K562 (cell line): Measurements from ENCODE around the gene POLD1. TPM values are rescaled to one million over a fixed set of nuclear protein-coding genes. Genes with fewer than 3 reads are reported as not detected.
A peak's percentile ranks its signal among the peaks of the same experiment; 100 is the strongest.

Experiments used
- CEBPB ChIP-seq: fragments of 450-650 bp; IDR thresholded peaks from 2 replicates; pipeline ENCODE4 v1.6.1; 2016; ENCODE audit warnings: missing genetic modification characterization, missing compliant biosample characterization
- COPS2 ChIP-seq: fragments of 450-650 bp; conservative IDR thresholded peaks from 2 replicates; pipeline ENCODE4 v1.6.1; 2016; ENCODE audit warnings: mild to moderate bottlenecking, moderate library complexity
- EP300 ChIP-seq: IDR thresholded peaks from 2 replicates; pipeline ENCODE4 v1.6.1; 2012; ENCODE audit warnings: low read length, improper control_type of control experiment
- ERF ChIP-seq: fragments of 450-650 bp; formaldehyde crosslinking; IDR thresholded peaks from 2 replicates; pipeline ENCODE4 v1.4.0; 2020; ENCODE audit warnings: mild to moderate bottlenecking, mixed read lengths
- FOXP1 ChIP-seq: sonication (generic); formaldehyde crosslinking; IDR thresholded peaks from 2 replicates; pipeline ENCODE4 v1.8.0; 2022; ENCODE audit warnings: mild to moderate bottlenecking, missing genetic modification reagents
- KLF1 ChIP-seq: fragments of 450-650 bp; IDR thresholded peaks from 2 replicates; pipeline ENCODE4 v1.6.1; 2016; ENCODE audit warnings: missing genetic modification characterization, missing compliant biosample characterization
- MYNN ChIP-seq, 2 experiments: sonication (generic); formaldehyde crosslinking in 1 of 2; IDR thresholded peaks; 2 replicates each; pipeline versions ENCODE4 v1.5.0 to v1.6.1; 2016 to 2020; ENCODE audit warnings: antibody characterized with exemption in 1 of 2, missing genetic modification reagents in 1 of 2
- NBN ChIP-seq: fragments of 450-650 bp; IDR thresholded peaks from 2 replicates; pipeline ENCODE4 v1.6.1; 2016; ENCODE audit warnings: low read depth, mild to moderate bottlenecking
- NFYB ChIP-seq: IDR thresholded peaks from 2 replicates; pipeline ENCODE4 v1.6.1; 2011; ENCODE audit warnings: mild to moderate bottlenecking, moderate library complexity; ENCODE audit not compliant: insufficient read length; ENCODE audit errors: extremely low read depth
- TARDBP ChIP-seq: fragments of 450-650 bp; IDR thresholded peaks from 2 replicates; pipeline ENCODE4 v1.6.1; 2016
- XRCC3 ChIP-seq: fragments of 450-650 bp; IDR thresholded peaks from 2 replicates; pipeline ENCODE4 v1.6.1; 2017; ENCODE audit warnings: mild to moderate bottlenecking, moderate library complexity
- ZC3H11A ChIP-seq: IDR thresholded peaks from 2 replicates; pipeline ENCODE4 v1.6.1; 2012; ENCODE audit warnings: low read depth, low read length, improper control_type of control experiment
- polyA plus RNA-seq, 8 experiments: library from polyadenylated mRNA; depleted of rRNA in 4 of 8; stranded (reverse) in 5 of 8; unstranded in 3 of 8; fragments of >200 nt; fragmentation: Nextera tagmentation in 2 of 8; fragmentation: Illumina TruSeq in 1 of 8; extraction: Ambion mirVana in 2 of 8; extraction: Trizol in 1 of 8; gene quantifications; 2 replicates each; pipeline versions ENCODE4 v1.2.1 to v1.2.3, GENCODE V29; 2011 to 2014; ENCODE audit warnings: inconsistent platforms in 1 of 8, missing spikeins in 1 of 8
- total RNA-seq, 7 experiments: library from RNA; depleted of rRNA in 6 of 7; stranded (reverse); fragments of >200 nt in 6 of 7; fragmentation: Illumina TruSeq in 2 of 7; extraction: Trizol in 2 of 7; gene quantifications; 2 replicates each; pipeline versions ENCODE4 v1.2.1 to v1.2.3, GENCODE V29; 2011 to 2021; ENCODE audit warnings: low replicate concordance in 1 of 7
- TF ChIP-seq, protein P1 (sequence below): sonication (generic); formaldehyde crosslinking; IDR thresholded peaks from 2 replicates; pipeline ENCODE4 v1.9.0; 2022; ENCODE audit warnings: mild to moderate bottlenecking, missing genetic modification reagents
- TF ChIP-seq, protein P2 (sequence below), 2 experiments: fragments of 450-650 bp; IDR thresholded peaks; 2 replicates each; pipeline ENCODE4 v1.6.1; 2016
- TF ChIP-seq, protein P3 (sequence below): fragments of 450-650 bp; IDR thresholded peaks from 2 replicates; pipeline ENCODE4 v1.6.1; 2016; ENCODE audit warnings: missing biosample characterization, missing genetic modification characterization
- TF ChIP-seq, protein P4 (sequence below): sonication (generic); IDR thresholded peaks from 2 replicates; pipeline ENCODE4 v1.6.1; 2016
- TF ChIP-seq, protein P5 (sequence below): IDR thresholded peaks from 2 replicates; pipeline ENCODE4 v1.6.1; 2012; ENCODE audit warnings: low read depth, low read length, improper control_type of control experiment, borderline replicate concordance

The POLD1 gene
- total and polyA plus RNA-seq, 9 of the 15 experiments (the other 6 are each of a cell fraction or from before 2014, with no cell fraction given): 1.3 to 312 (median 47.8) TPM

DNA sequence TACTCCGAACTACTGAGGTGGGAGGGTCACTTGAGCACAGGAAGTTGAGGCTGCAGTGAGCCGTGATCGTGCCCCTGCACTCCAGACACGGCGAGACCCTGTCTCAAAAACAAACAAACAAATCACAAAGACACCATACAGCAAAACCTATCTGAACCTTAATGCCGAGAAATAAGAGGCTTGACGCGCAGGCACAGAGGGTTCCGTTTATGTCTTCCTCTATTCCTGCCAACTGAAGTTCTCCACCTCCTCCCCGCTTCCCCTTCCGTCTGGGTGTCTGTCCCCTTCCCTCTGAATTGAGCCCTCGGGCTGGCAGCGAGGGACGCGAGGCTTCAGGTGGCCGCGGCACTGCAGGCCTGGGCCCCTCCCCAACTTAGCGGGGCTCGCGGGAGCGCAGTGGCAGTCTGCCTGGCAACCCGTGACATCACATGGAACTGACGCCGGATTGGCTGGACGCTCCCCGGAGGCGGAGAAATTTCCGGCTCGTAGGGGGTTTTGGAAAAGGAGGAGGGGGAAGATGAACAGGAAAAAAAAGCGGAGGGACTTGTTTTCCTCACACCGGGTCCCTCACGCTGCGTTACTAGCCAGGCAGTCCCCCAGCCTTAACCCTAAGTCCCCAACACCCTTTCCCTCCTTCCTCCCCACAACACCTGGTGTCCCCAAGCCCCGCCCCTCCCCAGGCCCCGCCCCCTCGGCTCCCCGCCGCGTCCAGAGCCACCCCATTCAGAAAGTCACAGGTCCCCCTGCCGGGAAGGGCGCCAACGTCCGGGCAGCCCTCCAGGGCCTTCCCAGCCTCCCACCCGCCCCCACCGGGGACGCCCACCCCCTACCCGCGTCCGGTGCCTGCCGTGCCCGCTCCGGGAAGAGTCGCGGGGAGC lies 47.4 kb downstream of the POLD1 start (continued):
- TF ChIP-seq, protein P1, sequence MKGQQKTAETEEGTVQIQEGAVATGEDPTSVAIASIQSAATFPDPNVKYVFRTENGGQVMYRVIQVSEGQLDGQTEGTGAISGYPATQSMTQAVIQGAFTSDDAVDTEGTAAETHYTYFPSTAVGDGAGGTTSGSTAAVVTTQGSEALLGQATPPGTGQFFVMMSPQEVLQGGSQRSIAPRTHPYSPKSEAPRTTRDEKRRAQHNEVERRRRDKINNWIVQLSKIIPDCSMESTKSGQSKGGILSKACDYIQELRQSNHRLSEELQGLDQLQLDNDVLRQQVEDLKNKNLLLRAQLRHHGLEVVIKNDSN (CRISPR knock-in tag): no peak
- TF ChIP-seq CEBPB (tag): no peak
- no peak for TF ChIP-seq XRCC3
- no peak for TF ChIP-seq ZC3H11A
- TF ChIP-seq TARDBP: no peak
- TF ChIP-seq, protein P2, sequence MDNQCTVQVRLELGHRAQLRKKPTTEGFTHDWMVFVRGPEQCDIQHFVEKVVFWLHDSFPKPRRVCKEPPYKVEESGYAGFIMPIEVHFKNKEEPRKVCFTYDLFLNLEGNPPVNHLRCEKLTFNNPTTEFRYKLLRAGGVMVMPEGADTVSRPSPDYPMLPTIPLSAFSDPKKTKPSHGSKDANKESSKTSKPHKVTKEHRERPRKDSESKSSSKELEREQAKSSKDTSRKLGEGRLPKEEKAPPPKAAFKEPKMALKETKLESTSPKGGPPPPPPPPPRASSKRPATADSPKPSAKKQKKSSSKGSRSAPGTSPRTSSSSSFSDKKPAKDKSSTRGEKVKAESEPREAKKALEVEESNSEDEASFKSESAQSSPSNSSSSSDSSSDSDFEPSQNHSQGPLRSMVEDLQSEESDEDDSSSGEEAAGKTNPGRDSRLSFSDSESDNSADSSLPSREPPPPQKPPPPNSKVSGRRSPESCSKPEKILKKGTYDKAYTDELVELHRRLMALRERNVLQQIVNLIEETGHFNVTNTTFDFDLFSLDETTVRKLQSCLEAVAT (IDR thresholded peaks at IDR 0.05): no peak
- TF ChIP-seq MYNN (IDR thresholded peaks at IDR 0.05): no peak
- TF ChIP-seq MYNN (CRISPR knock-in tag; IDR thresholded peaks at IDR 0.05): no peak
- no peak for TF ChIP-seq NBN
- no peak for TF ChIP-seq COPS2
- TF ChIP-seq FOXP1 (CRISPR knock-in tag): no peak
- peak; percentile 26; the same call in 1 of the 2 replicates for TF ChIP-seq ERF (CRISPR knock-in tag)
- TF ChIP-seq NFYB: peak; percentile 67
- TF ChIP-seq, protein P3, sequence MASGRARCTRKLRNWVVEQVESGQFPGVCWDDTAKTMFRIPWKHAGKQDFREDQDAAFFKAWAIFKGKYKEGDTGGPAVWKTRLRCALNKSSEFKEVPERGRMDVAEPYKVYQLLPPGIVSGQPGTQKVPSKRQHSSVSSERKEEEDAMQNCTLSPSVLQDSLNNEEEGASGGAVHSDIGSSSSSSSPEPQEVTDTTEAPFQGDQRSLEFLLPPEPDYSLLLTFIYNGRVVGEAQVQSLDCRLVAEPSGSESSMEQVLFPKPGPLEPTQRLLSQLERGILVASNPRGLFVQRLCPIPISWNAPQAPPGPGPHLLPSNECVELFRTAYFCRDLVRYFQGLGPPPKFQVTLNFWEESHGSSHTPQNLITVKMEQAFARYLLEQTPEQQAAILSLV (tag): no peak
- TF ChIP-seq KLF1 (tag): no peak
- TF ChIP-seq, protein P4, sequence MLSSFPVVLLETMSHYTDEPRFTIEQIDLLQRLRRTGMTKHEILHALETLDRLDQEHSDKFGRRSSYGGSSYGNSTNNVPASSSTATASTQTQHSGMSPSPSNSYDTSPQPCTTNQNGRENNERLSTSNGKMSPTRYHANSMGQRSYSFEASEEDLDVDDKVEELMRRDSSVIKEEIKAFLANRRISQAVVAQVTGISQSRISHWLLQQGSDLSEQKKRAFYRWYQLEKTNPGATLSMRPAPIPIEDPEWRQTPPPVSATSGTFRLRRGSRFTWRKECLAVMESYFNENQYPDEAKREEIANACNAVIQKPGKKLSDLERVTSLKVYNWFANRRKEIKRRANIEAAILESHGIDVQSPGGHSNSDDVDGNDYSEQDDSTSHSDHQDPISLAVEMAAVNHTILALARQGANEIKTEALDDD: no peak
- TF ChIP-seq, protein P5, sequence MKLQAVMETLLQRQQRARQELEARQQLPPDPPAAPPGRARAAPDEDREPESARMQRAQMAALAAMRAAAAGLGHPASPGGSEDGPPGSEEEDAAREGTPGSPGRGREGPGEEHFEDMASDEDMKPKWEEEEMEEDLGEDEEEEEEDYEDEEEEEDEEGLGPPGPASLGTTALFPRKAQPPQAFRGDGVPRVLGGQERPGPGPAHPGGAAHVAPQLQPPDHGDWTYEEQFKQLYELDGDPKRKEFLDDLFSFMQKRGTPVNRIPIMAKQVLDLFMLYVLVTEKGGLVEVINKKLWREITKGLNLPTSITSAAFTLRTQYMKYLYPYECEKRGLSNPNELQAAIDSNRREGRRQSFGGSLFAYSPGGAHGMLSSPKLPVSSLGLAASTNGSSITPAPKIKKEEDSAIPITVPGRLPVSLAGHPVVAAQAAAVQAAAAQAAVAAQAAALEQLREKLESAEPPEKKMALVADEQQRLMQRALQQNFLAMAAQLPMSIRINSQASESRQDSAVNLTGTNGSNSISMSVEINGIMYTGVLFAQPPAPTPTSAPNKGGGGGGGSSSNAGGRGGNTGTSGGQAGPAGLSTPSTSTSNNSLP: no peak
- no peak for TF ChIP-seq EP300
